ENCODE results near the gene AFAP1. TPM values are rescaled to one million over a fixed set of nuclear protein-coding genes. Genes with fewer than 3 reads are reported as not detected.

AFAP1 gene
- total and polyA plus RNA-seq, 8 donors = 3.2 to 15.9 (median 6.3) TPM

DNA sequence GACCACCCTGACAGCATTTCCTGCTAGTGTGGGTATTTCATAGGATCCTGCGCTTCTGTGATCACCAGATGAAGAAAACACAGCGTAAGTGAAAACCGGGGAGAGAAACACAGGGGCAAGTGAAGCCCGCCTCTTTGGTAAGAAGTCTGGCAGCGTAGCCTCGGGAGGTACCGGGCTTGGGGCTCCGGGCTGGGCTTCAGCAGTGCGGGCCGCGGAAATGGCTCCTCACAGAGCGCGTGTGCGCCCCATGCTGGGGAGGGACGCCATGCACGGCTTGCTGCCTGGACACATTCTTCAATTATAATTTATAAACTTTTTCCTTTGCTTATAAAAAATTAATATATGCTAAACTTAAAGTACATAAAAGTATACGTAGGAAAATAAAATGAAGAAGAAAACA is 151.5 kb downstream of the AFAP1 start:
- TF ChIP-seq, protein P1, sequence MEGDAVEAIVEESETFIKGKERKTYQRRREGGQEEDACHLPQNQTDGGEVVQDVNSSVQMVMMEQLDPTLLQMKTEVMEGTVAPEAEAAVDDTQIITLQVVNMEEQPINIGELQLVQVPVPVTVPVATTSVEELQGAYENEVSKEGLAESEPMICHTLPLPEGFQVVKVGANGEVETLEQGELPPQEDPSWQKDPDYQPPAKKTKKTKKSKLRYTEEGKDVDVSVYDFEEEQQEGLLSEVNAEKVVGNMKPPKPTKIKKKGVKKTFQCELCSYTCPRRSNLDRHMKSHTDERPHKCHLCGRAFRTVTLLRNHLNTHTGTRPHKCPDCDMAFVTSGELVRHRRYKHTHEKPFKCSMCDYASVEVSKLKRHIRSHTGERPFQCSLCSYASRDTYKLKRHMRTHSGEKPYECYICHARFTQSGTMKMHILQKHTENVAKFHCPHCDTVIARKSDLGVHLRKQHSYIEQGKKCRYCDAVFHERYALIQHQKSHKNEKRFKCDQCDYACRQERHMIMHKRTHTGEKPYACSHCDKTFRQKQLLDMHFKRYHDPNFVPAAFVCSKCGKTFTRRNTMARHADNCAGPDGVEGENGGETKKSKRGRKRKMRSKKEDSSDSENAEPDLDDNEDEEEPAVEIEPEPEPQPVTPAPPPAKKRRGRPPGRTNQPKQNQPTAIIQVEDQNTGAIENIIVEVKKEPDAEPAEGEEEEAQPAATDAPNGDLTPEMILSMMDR (IDR thresholded peaks at IDR 0.05) = no peak
- intact Hi-C loops (cut with DNase I) = no loop called here
- H3K4me1 ChIP-seq = no peaks in the 10 kb centered on the region
- no peaks in the 10 kb centered on the region for H3K9me3 ChIP-seq
- peaks cover 0 to 3% (median 0%) of the 10 kb centered on the region in 3 donors for H3K36me3 ChIP-seq
- DNase-seq = no peak
- no peak overlapping the region for H3K4me3 ChIP-seq
- no peak for FAIRE-seq
- ATAC-seq = no peak
- WGBS, 2 donors = 96% methylated on average over 17 of the region's 17 CpGs
- no peak overlapping the region for H3K27ac ChIP-seq
- H3K27me3 ChIP-seq = no peaks in the 10 kb centered on the region

DNA sequence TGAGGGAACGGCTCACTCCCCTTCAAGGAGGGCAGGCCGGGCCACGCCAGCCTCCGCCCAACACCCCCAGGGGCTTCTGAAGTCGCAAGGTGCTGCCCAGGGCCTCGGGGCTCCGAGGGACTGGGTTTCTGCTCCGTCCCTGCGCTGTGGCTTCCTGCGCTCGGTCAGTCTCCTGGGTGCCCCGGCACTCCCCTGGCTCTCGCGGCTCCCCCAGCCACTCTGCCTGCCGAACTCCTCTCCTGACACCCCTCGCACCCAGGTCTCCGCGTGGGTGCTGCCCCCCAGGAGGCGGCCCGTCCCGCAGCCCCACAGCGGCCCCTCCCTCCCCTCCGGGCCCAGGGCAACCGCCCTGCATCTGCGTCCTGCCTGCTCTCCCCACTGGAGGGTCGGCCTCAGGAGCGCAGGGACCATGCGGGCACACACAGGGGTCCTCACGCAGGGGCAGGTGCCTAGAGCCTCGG is 151.9 kb downstream of the AFAP1 start:
- Histone ChIP-seq H3K27ac (no peak overlapping the region), H3K4me1 (no peaks in the 10 kb centered on the region), H3K4me3 (no peak overlapping the region), H3K36me3 (peaks cover 0 to 3% (median 0%) of the 10 kb centered on the region in 3 donors), H3K9me3 (no peaks in the 10 kb centered on the region), H3K27me3 (no peaks in the 10 kb centered on the region)
- TF ChIP-seq, protein P1 (IDR thresholded peaks at IDR 0.05) = no peak
- FAIRE-seq = no peak
- intact Hi-C loops (cut with DNase I) = no loop called here
- ATAC-seq = no peak
- WGBS, 2 donors = 91 to 96% methylated on average over 25 to 30 of the region's 30 CpGs
- no peak for DNase-seq

DNA sequence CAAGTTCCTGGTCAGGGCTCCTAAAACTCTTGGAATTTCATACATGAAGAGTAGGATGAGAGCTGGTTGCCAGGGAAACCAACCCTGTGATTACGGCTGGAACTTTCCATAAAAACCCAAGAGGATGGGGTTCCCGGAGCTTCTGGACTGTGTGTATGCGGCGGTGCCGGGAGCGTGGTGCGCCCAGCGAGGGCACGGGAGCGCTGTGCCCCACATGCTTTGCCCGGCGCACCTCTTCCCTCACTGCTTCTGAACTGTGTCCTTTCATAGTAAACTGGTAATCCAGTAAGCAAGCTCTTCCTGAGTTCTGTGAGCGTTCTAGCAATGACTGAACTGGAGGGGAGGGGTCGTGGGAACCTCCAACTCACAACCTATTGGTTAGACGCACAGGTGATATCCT is 152.6 kb downstream of the AFAP1 start:
- Histone ChIP-seq H3K4me3 (no peak overlapping the region), H3K4me1 (no peaks in the 10 kb centered on the region), H3K27ac (no peak overlapping the region), H3K9me3 (no peaks in the 10 kb centered on the region), H3K27me3 (no peaks in the 10 kb centered on the region), H3K36me3 (no peaks in the 10 kb centered on the region)
- intact Hi-C loops (cut with DNase I) = no loop called here
- FAIRE-seq (no peak), ATAC-seq (no peak), DNase-seq (no peak)
- TF ChIP-seq, protein P1 (IDR thresholded peaks at IDR 0.05) = no peak
- WGBS, 2 donors = 93 to 95% methylated on average over 15 of the region's 15 CpGs

DNA sequence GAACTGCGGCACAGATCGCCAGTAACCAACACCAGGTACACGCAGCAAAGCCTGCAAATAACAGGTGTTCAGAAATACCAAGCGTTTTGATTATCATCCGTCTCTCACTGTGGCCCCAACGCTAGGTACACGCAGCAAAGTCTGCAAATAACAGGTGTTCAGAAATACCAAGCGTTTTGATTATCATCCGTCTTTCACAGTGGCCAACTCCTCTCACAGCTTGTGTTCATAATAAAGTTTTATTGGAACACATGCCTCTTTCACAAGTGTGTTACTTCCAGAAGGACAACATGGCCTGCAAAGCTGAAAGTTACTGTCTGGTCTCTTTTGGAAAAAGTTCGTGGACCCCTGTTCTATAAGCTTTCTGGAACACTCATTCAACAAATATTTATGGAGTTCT is 153.1 kb downstream of the AFAP1 start:
- Histone ChIP-seq H3K27ac (no peak overlapping the region), H3K27me3 (no peaks in the 10 kb centered on the region), H3K36me3 (no peaks in the 10 kb centered on the region), H3K4me1 (no peaks in the 10 kb centered on the region), H3K4me3 (no peak overlapping the region), H3K9me3 (no peaks in the 10 kb centered on the region)
- DNase-seq (no peak), ATAC-seq (no peak), FAIRE-seq (no peak)
- intact Hi-C loops (cut with DNase I) = no loop called here
- WGBS, 2 donors = 77 to 86% methylated on average over 10 of the region's 10 CpGs
- TF ChIP-seq, protein P1 (IDR thresholded peaks at IDR 0.05) = no peak

DNA sequence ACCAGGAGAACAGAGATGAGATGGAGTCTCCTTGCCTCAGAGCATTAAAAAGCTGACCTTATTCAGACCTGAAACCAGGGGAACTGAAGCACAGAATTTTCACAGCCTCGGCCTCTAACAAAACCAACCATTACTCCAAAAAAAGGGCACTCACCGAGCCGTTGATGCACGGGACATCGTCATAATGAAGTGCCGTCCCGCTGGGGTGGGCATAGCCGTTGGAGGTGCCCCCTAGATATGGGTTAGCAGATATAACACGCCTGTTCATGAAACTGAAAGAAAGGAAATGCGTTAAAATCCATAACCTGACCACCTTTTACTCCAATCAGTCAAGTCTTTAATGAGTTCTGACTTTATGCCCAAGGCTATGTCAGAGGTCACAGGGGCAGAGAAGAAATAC is 153.6 kb downstream of the AFAP1 start:
- FAIRE-seq = no peak
- no peaks in the 10 kb centered on the region for H3K9me3 ChIP-seq
- intact Hi-C loops (cut with DNase I) = no loop called here
- WGBS, 2 donors = 88 to 94% methylated on average over 10 of the region's 10 CpGs
- TF ChIP-seq, protein P1 (IDR thresholded peaks at IDR 0.05) = no peak
- no peaks in the 10 kb centered on the region for H3K27me3 ChIP-seq
- ATAC-seq = no peak
- DNase-seq = no peak
- H3K4me3 ChIP-seq = no peak overlapping the region
- H3K27ac ChIP-seq = no peak overlapping the region
- no peaks in the 10 kb centered on the region for H3K4me1 ChIP-seq
- H3K36me3 ChIP-seq = peaks cover 0 to under 1% (median 0%) of the 10 kb centered on the region in 3 donors
